SK-N-SH (cell line): Measurements from ENCODE around the gene DVL1. TPM values are rescaled to one million over a fixed set of nuclear protein-coding genes. Genes with fewer than 3 reads are reported as not detected.

Experiments used
- CTCF ChIA-PET: fragments of 300-600, 350-600 bp; formaldehyde crosslinking; extraction: SDS; loops from one replicate; lab custom pipeline; 2021; lab: Yijun Ruan, JAX
- POLR2A ChIA-PET: fragments of 350-600 bp; sonication (Branson Sonifier 250); formaldehyde crosslinking; extraction: SDS; loops from one replicate; lab custom pipeline; 2020; ENCODE audit warnings: antibody characterized with exemption, inconsistent platforms; lab: Yijun Ruan, JAX
- DNase-seq: peaks from one replicate; pipeline ENCODE4 v3.0.0; 2012
- H2AFZ ChIP-seq: fragments of 200-600 bp; sonication (generic); 2 replicates; pipeline ENCODE4 v1.8.1; 2016; ENCODE audit warnings: antibody characterized with exemption, mild to moderate bottlenecking, low read depth
- H3F3A ChIP-seq: fragments of 200-600 bp; sonication (generic); replicated peaks from 2 replicates; pipeline ENCODE3; 2016; ENCODE audit warnings: antibody characterized with exemption, mild to moderate bottlenecking; ENCODE audit not compliant: insufficient read depth
- H3K27ac ChIP-seq, 2 experiments: fragments of 200-500 bp in 1 of 2; fragments of 200-600 bp in 1 of 2; sonication (Bioruptor generic) in 1 of 2; sonication (generic), shearing (Covaris generic) in 1 of 2; 2 replicates each; pipeline versions ENCODE4 v1.5.1 to v1.6.1; 2014 to 2016; ENCODE audit warnings: low read depth in 2 of 2, inconsistent platforms in 1 of 2, low read length in 1 of 2, mild to moderate bottlenecking in 1 of 2, mixed read lengths in 1 of 2
- H3K27me3 ChIP-seq: fragments of 200-600 bp; sonication (generic), shearing (Covaris generic); 2 replicates; pipeline ENCODE4 v1.6.1; 2016; ENCODE audit warnings: mixed run types; ENCODE audit not compliant: insufficient read depth
- H3K36me3 ChIP-seq, 2 experiments: fragments of 200-500 bp in 1 of 2; fragments of 200-600 bp in 1 of 2; sonication (Bioruptor generic) in 1 of 2; sonication (generic) in 1 of 2; replicated peaks in 1 of 2; 2 replicates each; pipeline versions ENCODE3 to v1.5.1; 2014 to 2016; ENCODE audit warnings: low read length in 1 of 2, mild to moderate bottlenecking in 1 of 2; ENCODE audit not compliant: insufficient read depth in 2 of 2, control insufficient read depth in 1 of 2
- H3K4me1 ChIP-seq, 2 experiments: fragments of 200-500 bp in 1 of 2; fragments of 200-600 bp in 1 of 2; sonication (Bioruptor generic) in 1 of 2; sonication (generic), shearing (Covaris generic) in 1 of 2; 2 replicates each; pipeline versions ENCODE4 v1.5.1 to v1.6.1; 2014 to 2016; ENCODE audit warnings: low read depth in 1 of 2, low read length in 1 of 2, mixed run types in 1 of 2; ENCODE audit not compliant: insufficient read depth in 2 of 2, control insufficient read depth in 1 of 2
- H3K4me2 ChIP-seq: fragments of 200-600 bp; sonication (generic), shearing (Covaris generic); 2 replicates; pipeline ENCODE4 v1.6.1; 2017; ENCODE audit warnings: mixed run types
- H3K4me3 ChIP-seq, 2 experiments: fragments of 200-500 bp in 1 of 2; fragments of 200-600 bp in 1 of 2; sonication (Bioruptor generic) in 1 of 2; sonication (generic), shearing (Covaris generic) in 1 of 2; 2 replicates each; pipeline versions ENCODE4 v1.5.1 to v1.8.1; 2014 to 2016; ENCODE audit warnings: low read depth in 2 of 2, inconsistent platforms in 1 of 2, low read length in 1 of 2, mild to moderate bottlenecking in 1 of 2, mixed read lengths in 1 of 2, moderate library complexity in 1 of 2
- H3K79me2 ChIP-seq: fragments of 200-600 bp; sonication (generic); 2 replicates; pipeline ENCODE4 v1.8.1; 2017; ENCODE audit warnings: mild to moderate bottlenecking; ENCODE audit not compliant: insufficient read depth
- H3K9ac ChIP-seq: fragments of 200-600 bp; sonication (generic); 2 replicates; pipeline ENCODE4 v1.6.1; 2017; ENCODE audit warnings: mixed run types
- H3K9me2 ChIP-seq: fragments of 200-600 bp; sonication (generic); 2 replicates; pipeline ENCODE4 v1.6.1; 2017; ENCODE audit warnings: mixed run types
- H3K9me3 ChIP-seq: fragments of 200-600 bp; sonication (generic); 2 replicates; pipeline ENCODE4 v1.6.1; 2017; ENCODE audit warnings: mixed run types, mild to moderate bottlenecking, moderate library complexity
- H4K20me1 ChIP-seq: fragments of 200-600 bp; sonication (generic); 2 replicates; pipeline ENCODE4 v1.6.1; 2017; ENCODE audit warnings: mild to moderate bottlenecking, mixed run types; ENCODE audit not compliant: insufficient read depth
- CHD2 ChIP-seq: fragments of 150-350 bp; IDR thresholded peaks from 2 replicates; pipeline ENCODE4 v1.6.1; 2018; ENCODE audit warnings: low read length; ENCODE audit not compliant: partially characterized antibody
- CTCF ChIP-seq: fragments of 200-600 bp; sonication (generic); IDR thresholded peaks from 2 replicates; pipeline ENCODE4 v1.6.1; 2017; ENCODE audit warnings: antibody characterized with exemption, mild to moderate bottlenecking, moderate library complexity
- ELF1 ChIP-seq: IDR thresholded peaks from 2 replicates; pipeline ENCODE4 v1.4.0; 2012
- GABPA ChIP-seq: IDR thresholded peaks from 2 replicates; pipeline ENCODE4 v1.4.0; 2012; ENCODE audit warnings: low read depth, mild to moderate bottlenecking
- MXI1 ChIP-seq: IDR thresholded peaks from 2 replicates; pipeline ENCODE4 v1.6.1; 2012; ENCODE audit warnings: mild to moderate bottlenecking, low read depth, low read length, improper control_type of control experiment
- NFIC ChIP-seq: IDR thresholded peaks from 2 replicates; pipeline ENCODE4 v1.4.0; 2012; ENCODE audit warnings: borderline replicate concordance
- PBX3 ChIP-seq: IDR thresholded peaks from 2 replicates; pipeline ENCODE4; 2012
- TEAD4 ChIP-seq: IDR thresholded peaks from 2 replicates; pipeline ENCODE4 v1.4.0; 2012; ENCODE audit warnings: mild to moderate bottlenecking, borderline replicate concordance; ENCODE audit not compliant: insufficient read depth
- WGBS: methylation state at CpG from one replicate; pipeline ENCODE4 v1.1.6; 2017; ENCODE audit warnings: low lambda C conversion rate; 5-methylcytosine and 5-hydroxymethylcytosine counted together
- polyA plus RNA-seq, 3 experiments: library from polyadenylated mRNA; depleted of rRNA; stranded (reverse); fragments of >200 nt; gene quantifications; 2 replicates each; pipeline ENCODE4 v1.2.3, GENCODE V29; 2012
- TF ChIP-seq, protein P1 (sequence below): IDR thresholded peaks from 2 replicates; pipeline ENCODE4 v1.6.1; 2012; ENCODE audit warnings: mild to moderate bottlenecking, low read depth, low read length, moderate library complexity

DVL1 gene
- polyA plus RNA-seq, 1 of the 3 experiments (the other 2 are of a cell fraction) = 32.0 TPM

- peaks cover 0 to 14% of the 10 kb centered on the region in 2 experiments; a peak in 1 of 4 replicates for H3K4me1 ChIP-seq
- no peaks in the 10 kb centered on the region for H3K27me3 ChIP-seq
- peaks cover 8% of the 10 kb centered on the region; the same call in 1 of the 2 replicates for H4K20me1 ChIP-seq
- DNase-seq = peak; percentile 65
- no peaks in the 10 kb centered on the region for H3F3A ChIP-seq
- no peak overlapping the region for H2AFZ ChIP-seq
- no peaks in the 10 kb centered on the region for H3K9me2 ChIP-seq
- TF ChIP-seq, protein P1, sequence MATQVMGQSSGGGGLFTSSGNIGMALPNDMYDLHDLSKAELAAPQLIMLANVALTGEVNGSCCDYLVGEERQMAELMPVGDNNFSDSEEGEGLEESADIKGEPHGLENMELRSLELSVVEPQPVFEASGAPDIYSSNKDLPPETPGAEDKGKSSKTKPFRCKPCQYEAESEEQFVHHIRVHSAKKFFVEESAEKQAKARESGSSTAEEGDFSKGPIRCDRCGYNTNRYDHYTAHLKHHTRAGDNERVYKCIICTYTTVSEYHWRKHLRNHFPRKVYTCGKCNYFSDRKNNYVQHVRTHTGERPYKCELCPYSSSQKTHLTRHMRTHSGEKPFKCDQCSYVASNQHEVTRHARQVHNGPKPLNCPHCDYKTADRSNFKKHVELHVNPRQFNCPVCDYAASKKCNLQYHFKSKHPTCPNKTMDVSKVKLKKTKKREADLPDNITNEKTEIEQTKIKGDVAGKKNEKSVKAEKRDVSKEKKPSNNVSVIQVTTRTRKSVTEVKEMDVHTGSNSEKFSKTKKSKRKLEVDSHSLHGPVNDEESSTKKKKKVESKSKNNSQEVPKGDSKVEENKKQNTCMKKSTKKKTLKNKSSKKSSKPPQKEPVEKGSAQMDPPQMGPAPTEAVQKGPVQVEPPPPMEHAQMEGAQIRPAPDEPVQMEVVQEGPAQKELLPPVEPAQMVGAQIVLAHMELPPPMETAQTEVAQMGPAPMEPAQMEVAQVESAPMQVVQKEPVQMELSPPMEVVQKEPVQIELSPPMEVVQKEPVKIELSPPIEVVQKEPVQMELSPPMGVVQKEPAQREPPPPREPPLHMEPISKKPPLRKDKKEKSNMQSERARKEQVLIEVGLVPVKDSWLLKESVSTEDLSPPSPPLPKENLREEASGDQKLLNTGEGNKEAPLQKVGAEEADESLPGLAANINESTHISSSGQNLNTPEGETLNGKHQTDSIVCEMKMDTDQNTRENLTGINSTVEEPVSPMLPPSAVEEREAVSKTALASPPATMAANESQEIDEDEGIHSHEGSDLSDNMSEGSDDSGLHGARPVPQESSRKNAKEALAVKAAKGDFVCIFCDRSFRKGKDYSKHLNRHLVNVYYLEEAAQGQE = peak; percentile 91
- TF ChIP-seq NFIC = no peak
- no peak for TF ChIP-seq PBX3
- TF ChIP-seq MXI1 = peak; percentile 30; the same call in 1 of the 2 replicates
- peak; percentile 32 for TF ChIP-seq CHD2
- TF ChIP-seq GABPA = no peak
- no peak overlapping the region for H3K4me2 ChIP-seq
- CTCF ChIA-PET = interaction anchor here (1.1 to 2.8 kb wide), 5 partner anchors 7 to 266 kb away, joined by 3 to 10 read pairs (median 4); no protein-coding TSS in a partner anchor
- POLR2A ChIA-PET = no interaction called here
- no peaks in the 10 kb centered on the region for H3K9me3 ChIP-seq
- H3K27ac ChIP-seq = peak overlapping the region in 1 of 2 experiments; percentile 43; a peak in 2 of 4 replicates
- H3K79me2 ChIP-seq = no peaks in the 10 kb centered on the region
- H3K36me3 ChIP-seq = peaks cover 0 to 17% of the 10 kb centered on the region in 2 experiments
- WGBS = no CpG with 5 or more reads among the region's 30 CpGs
- no peak overlapping the region for H3K4me3 ChIP-seq
- no peak overlapping the region for H3K9ac ChIP-seq
These were observed 50.1 kb downstream of the DVL1 start for GRCh38 chr1:1298861-1299685.

DNA sequence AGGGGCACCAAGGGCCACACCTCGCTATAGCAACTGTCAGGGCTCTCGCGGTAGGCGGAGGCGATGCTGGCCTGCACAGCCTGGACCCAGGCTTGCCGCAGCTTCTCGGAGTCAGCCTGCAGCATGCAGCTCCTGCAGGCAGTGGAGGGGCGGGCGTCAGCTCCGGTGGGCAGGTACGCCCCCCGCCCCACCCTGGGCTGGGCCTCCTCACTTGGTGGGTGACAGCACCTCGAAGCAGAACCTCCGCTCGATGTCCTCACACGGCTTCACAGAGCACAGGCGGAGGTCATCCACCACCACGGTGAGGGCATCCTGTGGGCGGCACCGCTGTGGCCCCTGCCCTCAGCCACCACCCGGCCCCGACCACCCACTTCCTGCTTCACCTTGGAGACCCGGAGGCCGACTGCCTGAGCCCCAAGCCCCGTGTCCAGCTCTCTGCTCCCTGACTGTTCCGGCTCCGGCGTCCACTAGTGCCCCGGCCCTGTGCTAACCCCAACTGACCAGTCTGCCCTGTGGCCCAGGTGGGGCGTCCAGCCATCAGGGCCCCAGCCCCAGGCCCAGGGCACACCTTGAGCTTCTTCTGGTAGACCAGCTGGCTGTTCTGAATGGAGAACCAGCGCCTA, 51.3 kb downstream of the DVL1 start:
- Histone ChIP-seq H3K9me3 (no peaks in the 10 kb centered on the region), H3K4me2 (no peak overlapping the region), H3F3A (no peaks in the 10 kb centered on the region), H3K27me3 (no peaks in the 10 kb centered on the region), H3K36me3 (peaks cover 0 to 21% of the 10 kb centered on the region in 2 experiments), H4K20me1 (peaks cover 8% of the 10 kb centered on the region; the same call in 1 of the 2 replicates), H3K9ac (no peak overlapping the region), H3K4me1 (peaks cover 0 to 3% of the 10 kb centered on the region in 2 experiments; a peak in 1 of 4 replicates), H3K79me2 (no peaks in the 10 kb centered on the region), H3K9me2 (no peaks in the 10 kb centered on the region), H3K4me3 (no peak overlapping the region), H2AFZ (no peak overlapping the region), H3K27ac (no peak overlapping the region; a peak in 1 of 4 replicates)
- CTCF ChIA-PET = interaction anchor here (1.1 kb wide), 1 partner anchor 265 kb away, joined by 3 read pairs; no protein-coding TSS in a partner anchor
- no CpG with 5 or more reads among the region's 31 CpGs for WGBS
- DNase-seq = no peak
- no peak for TF ChIP-seq PBX3
- no peak for TF ChIP-seq TEAD4
- no peak for TF ChIP-seq MXI1
- no peak for TF ChIP-seq CTCF
- no peak for TF ChIP-seq ELF1
- POLR2A ChIA-PET = no interaction called here
